OCI-LY3 (cell line): ENCODE measurements around the gene POLDIP2.

ENCODE experiments used
- EZH2phosphoT487 ChIP-seq: fragments of 200-600 bp; shearing (Covaris generic); IDR thresholded peaks from 2 replicates; pipeline ENCODE4 v1.6.1; 2018; ENCODE audit warnings: antibody characterized with exemption, mixed run types, low read depth
- TF ChIP-seq, protein P1 (sequence below): fragments of 200-600, 300-600 bp; sonication (generic); IDR thresholded peaks from 2 replicates; pipeline ENCODE4 v1.5.1; 2014; ENCODE audit warnings: antibody characterized with exemption, low read length, low read depth

GRCh38 chr17:28399808-28400207 is 42.5 kb upstream of the POLDIP2 start:
- TF ChIP-seq, protein P1, sequence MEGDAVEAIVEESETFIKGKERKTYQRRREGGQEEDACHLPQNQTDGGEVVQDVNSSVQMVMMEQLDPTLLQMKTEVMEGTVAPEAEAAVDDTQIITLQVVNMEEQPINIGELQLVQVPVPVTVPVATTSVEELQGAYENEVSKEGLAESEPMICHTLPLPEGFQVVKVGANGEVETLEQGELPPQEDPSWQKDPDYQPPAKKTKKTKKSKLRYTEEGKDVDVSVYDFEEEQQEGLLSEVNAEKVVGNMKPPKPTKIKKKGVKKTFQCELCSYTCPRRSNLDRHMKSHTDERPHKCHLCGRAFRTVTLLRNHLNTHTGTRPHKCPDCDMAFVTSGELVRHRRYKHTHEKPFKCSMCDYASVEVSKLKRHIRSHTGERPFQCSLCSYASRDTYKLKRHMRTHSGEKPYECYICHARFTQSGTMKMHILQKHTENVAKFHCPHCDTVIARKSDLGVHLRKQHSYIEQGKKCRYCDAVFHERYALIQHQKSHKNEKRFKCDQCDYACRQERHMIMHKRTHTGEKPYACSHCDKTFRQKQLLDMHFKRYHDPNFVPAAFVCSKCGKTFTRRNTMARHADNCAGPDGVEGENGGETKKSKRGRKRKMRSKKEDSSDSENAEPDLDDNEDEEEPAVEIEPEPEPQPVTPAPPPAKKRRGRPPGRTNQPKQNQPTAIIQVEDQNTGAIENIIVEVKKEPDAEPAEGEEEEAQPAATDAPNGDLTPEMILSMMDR, result no peak
- TF ChIP-seq EZH2phosphoT487, result no peak
